Cerebellar nuclear complex (tissue), 1 donor: ENCODE data around the gene ABCA12.

ENCODE experiments used
- DNase-seq, 2 experiments: peaks; one replicate each; lab custom pipeline; 2025; lab: John Stamatoyannopoulos, UW

Gene ABCA12

DNA sequence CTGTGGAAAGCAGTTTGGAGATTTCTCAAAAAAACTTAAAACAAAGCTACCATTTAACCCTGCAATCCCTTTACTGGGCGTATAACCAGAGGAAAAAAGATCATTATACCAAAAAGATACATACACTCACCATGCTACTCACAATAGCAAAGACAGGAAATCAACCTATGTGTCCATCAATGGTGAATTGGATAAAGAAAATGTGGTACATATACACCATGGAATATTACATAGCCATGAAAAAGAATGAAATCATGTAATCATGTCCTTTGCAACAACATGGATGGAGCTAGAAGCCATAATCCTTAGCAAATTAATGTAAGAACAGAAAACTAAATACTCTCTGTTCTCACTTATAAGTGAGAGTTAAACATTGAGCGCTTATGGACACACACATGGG lies 18.6 kb downstream of the ABCA12 start:
- no peak for DNase-seq

DNA sequence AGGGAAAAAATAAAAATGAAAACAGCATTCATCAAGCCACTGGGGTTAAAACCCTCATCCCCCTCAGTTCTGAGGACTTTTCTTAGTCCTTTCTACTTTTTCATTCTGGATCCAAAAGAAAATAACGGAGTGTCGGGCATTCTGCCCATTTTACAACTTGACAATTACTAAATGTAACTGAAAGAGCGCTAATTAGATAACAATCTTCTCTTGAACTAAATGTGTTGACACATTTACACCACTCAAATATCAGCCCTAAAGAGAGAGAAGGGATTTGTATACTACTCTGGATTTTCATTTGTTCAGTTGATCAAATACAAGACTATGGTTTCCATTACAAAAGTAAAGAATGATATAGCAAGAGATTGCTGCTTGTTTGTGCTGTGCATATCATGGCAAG lies 27.5 kb downstream of the ABCA12 start:
- DNase-seq, result no peak

DNA sequence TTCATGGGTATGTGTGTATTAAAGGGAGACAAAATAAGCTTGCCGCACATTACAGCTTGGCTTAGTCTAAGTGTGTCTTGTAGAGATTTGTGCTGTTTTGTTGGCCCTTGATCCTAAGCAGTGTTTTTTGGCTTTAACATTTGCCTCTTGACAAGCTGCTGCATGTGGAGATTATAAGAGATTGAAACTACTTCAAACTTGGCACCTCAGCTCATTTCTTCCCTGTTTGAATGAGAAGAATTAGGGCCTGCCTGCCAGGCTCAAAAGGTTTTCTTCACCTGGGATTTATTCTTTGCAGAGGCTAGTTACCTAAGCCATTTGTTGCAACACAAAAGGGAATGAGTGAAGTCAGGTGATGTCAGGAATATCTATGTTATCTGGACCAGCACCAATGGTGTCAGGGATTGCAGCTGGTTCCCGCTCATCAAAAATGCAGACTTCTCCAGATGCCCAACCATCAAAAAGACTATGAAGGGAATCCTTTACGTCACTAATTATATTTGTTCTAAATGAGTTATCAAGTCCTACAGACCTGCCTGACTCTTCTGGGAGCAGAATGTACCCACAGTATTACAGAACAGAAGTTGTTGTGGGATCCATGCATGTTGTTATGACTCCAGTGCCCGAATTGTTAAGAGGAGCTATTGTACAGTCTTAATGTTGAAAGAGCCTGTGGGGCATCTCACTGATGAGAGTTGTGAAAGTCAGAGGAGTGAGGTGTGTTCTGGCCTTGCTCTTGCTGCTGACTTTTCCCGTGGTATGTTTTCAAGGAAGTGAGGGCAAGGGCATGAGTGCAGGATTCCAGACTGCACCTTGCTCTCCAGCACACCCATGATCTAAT lies 31.0 kb downstream of the ABCA12 start:
- DNase-seq, result no peak

DNA sequence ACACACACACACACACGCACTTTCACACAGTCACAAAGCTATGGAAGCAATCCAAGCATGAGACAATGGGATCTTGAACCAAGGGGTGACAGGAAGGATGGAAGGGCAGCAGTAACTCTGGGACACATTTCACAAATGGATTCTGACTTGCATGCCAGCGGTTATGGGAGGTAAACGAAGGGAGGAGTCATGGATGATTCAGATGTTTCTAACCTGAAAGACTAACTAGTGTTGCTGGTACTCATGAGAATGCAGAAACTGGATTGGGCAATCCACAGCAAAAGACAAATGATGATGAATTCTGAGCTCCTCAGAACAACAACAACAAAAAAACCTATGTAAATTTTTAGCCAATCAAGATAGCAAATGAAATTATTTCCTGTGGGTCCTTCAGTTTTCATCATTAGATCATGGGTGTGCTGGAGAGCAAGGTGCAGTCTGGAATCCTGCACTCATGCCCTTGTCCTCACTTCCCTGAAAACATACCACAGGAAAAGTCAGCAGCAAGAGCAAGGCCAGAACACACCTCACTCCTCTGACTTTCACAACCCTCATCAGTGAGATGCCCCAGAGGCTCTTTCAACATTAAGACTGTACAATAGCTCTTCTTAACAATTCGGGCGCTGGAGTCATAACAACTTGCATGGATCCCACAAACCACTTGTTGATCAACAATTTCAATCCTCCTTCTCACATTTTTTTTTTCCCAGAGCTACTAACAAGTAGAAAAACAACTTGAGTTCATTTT lies 32.6 kb downstream of the ABCA12 start:
- no peak for DNase-seq

DNA sequence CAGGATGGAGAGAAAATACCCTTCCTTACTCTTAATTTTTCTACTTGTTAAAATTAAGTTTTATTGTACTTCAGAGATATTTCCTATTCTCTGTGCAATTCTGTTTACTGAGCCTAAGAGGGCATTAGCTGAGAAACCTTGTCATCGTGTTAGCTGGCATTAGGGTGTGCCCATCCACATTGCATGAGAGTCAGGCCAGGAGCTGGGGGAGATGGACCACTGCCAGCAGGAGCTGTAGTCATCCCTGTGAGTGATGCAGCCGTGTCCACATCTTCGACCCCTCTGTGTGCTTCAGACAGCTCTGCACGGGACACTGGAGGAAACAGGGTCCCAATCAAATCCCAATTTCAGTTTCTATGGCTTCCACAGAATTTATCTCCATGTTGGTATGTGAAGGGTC lies 34.2 kb downstream of the ABCA12 start:
- DNase-seq, result no peak

DNA sequence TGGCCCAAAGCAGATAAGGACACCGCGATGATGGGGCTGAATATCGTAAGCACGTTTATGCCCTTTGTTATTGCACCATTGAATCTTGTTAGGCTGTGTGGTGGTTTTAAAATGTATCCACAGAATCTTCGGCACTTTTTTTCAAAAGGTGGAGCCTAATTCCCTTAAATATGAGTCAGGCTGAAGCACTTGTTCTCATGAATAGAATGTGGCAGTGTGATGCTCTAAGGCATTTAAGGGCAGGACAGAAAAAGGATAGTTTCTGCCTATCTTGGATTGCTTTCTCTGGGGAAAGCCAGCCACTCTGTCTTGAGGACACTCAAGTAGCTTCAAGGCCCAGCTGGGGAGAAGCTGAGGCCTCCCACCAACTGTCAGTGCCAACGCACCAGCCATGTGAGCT lies 39.6 kb downstream of the ABCA12 start:
- no peak for DNase-seq

DNA sequence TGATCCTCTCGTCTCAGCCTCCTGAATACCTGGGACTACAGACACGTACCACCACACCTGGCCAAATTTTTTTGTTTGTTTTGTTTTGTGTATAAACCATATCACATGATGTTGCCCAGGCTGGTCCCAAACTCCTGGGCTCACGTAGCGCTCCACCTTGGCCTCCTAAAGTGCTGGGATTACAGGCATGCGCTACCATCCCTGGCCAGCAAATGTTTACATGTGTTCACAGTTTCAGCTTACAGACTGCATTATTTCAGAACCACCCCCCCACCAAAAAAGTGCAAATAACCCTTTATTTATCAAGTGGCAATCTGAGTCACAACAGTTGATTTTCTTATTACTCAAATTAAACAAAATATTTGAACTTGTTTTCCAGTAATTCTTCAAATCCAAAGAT lies 54.3 kb downstream of the ABCA12 start:
- no peak for DNase-seq

DNA sequence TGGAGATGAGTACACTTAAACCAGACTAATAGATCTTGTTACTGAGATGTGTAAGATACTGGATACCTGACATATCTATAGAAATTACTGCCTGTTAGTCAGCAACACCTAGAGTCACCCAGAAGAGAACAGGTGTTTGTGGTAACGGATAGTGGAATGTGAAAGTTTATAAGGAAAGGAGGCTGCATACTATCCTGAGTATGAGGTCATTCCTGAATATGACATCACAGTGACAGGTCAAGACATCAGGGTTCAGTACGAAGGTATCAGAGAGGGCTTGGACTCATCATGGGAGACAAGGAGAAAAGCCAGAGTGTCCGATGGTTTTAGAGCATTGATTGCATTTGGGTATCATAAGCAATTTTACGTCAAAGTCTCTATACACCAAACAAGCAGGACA lies 55.3 kb downstream of the ABCA12 start:
- DNase-seq, result no peak

DNA sequence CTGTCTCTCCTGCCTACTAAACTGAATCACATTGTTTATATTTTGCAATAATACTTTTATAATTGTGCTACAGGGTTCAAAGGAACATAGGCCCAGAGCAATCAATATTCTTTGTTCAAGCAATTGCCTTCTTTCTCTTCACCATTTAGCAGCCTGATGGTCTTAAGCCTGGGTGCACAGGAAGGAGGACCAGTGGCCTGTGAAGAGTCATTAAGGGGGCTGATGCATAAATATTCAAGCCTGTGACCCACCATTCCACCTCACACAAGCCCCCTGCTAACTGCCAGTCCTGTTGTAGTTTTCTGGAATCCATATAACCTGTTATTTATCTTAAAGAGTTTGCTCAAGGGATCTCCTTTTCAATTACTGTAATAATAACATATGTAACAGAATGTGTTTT lies 56.0 kb downstream of the ABCA12 start:
- no peak for DNase-seq

DNA sequence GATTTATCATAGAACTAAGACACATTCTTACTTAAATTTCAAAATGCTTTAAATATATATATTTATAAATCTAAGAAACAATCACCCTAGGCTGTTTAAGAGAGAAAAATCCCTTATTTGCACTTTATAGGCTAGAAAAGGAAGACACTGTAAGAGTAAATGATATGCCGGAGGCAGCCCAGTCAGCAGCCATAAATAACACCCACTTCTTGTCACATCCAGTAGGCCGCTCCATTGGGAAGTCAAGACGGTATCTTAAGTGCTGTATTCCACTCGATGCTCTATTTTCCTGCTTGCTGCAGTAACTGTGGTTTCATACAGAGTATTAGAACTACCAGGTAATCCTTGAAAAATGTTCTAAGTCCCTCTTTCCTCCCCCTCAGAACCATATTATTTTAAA lies 57.9 kb downstream of the ABCA12 start:
- no peak for DNase-seq

DNA sequence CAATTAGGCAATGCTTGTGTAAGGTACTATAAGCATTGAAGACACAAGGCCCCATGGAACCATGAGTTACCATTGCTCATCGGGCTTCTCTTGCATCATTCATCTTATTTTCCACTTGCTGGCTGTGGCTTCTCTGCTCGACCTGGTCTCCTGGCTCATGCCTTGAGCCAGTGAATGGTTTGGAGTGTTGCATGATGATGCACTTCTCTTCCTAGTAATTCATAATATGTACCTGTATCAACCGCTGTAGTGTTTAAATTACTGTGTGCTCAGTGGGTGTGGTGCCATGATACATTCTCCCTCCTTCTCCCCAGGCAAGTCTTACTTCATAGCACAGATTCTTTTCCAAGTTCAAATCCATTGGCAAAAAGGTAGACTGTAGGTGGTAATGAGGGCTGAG lies 66.8 kb downstream of the ABCA12 start:
- DNase-seq, result no peak

DNA sequence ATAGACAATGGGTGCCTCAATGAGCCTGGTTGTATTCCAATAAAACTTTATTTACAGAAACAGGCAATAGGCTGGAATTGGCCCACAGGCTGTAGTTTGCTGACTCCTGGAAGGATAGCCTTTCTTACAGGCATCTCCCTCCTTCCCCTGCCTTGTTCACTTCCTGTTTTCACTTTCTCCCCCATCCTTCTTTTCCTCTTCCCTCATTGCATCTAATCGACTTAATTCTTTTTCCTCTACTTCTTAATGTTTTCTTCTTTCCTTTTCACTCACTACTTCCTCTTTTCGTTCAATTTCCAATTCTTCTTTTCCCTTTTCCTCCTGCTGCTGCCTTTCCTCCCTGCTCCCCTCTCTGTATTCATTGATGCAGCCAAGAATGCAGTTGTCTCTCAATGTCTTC lies 70.0 kb downstream of the ABCA12 start:
- DNase-seq, result no peak

DNA sequence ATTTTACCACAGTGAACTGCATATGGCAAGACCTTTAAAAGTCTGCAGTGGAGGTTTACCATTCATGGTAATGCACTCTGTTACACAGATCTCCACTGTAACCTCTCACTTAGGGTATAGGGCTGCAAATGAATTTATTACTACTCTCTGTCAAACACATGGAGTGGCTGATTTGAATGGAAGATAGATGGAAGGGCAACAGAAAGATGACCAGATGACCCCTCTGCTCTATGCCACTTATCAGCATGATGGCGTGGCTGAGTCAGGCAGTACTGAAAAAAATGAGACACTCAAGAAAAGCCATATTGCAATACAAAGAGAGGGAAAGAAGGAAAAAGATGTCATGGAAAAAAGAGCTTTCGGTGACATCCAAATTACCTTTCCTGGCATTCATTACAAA lies 72.3 kb downstream of the ABCA12 start:
- DNase-seq, result no peak

DNA sequence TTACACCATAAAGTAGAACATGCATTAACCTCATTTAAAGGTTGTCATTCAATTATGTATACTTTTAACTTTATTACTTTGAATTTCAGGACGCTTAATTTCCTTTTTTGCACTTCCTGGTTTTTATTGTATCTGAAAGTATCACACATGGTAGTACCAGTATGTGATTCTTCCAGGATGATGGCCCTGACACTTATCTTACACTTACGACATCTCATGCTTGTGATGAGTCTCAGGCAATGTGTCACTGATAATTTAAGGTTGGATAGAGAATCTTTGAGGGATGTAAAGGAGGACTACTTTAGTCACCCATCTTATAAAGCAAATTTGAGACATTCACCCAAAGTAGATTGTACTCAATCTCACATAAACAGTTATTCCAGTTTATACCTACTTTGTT lies 74.9 kb downstream of the ABCA12 start:
- DNase-seq, result no peak

DNA sequence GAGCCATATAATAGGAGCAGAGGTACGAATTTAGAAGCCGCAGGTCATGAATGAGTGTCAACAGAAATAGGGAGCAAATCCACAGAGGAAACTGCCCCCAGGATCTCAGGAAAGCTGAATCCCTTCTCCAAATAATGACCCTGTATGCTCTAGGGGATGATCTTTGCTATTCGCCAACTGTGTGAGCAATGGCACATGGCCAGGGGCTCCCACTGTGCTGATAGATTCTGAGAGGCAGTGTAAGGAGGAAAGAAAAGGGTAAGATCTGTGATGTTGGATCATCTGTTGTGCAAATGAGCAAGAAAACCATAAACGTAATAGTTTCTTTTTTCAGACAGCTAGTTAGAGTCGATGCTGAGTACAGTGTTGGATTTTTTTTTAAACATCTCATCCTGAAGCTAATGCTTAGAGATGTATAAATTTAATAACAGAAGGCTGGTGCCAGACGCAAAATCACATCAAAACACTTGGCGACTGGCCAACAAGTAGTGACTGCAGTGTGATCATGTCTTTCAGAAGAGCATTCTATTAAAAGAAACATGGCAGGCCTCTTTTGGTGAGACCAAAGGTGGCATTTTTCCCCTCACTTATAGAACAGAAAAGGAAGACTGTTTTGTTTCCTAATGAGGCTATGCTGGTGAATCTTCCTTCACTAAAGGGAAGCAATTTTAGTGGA lies 77.4 kb downstream of the ABCA12 start:
- DNase-seq, result no peak

DNA sequence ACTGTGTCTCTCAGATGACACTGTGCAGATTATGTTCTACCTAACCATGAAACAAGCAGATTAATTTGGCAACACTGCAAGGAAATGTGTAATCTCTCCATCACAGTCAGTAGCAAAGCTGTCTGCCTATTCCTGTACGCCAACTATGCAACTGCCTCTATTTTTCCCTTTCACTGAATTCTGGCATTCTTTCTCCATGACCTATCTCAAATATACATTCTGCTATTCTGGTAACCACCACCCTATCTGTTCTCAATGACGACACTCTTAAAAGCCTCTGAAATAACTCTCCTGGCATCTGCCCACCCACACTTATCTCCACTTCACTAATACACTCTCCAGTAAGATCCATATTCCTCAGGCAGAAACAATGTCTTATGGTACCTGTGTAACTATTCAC lies 78.7 kb downstream of the ABCA12 start:
- DNase-seq, result no peak

DNA sequence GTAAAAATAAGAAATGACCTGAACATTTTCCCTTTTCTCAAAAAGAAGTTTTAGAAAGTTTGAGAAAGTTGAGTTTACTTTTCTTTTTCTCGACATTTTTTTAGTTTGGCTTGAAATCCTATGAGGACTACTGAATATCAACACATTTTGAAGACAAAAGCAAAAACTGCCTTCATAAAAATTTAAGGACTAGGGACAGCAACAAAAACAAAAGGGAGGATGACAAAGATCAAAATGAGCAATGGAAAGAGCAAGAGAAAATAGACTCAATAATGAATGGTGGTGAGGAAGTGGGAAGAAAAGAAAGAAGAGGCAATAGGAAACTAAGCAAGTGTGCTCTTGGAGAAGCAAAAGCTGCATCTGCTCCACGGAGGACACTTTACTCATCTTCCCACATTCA lies 82.5 kb downstream of the ABCA12 start:
- no peak for DNase-seq

DNA sequence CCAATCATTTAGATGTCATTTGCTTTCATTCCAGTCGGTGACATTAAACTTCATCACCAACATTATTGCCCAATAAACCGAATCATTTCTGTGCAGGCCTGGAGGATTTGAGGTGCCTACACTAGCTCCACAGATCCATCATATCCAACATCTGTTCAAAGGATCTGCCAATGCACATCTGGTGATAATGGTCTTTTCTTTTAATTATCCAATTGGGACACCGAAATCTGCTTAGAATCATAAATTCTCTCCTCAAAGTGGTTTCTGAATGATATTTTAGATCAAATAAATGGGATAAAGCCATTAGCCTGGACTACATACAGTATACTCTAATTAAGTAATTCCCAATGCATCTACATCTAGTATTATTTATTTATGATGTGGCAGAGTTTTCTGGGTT lies 85.6 kb downstream of the ABCA12 start:
- no peak for DNase-seq

DNA sequence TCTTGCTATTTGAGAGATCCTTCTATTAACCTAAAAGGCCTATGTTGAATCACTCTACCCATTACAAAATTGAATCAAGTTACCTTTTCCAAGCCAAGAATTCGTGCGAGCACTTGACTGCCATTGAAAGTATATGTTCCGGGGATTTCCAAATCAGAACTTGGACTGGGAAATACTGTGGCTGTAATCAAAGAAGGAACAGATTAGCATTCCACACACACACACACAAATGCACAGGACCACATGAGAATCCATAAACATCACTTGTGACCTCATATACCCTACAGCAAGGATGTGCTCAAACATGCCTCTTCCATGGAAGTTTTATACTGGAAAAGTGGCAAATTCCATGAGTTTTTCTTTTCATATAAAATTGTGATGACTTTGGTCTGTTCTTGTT lies 86.0 kb downstream of the ABCA12 start:
- no peak for DNase-seq

DNA sequence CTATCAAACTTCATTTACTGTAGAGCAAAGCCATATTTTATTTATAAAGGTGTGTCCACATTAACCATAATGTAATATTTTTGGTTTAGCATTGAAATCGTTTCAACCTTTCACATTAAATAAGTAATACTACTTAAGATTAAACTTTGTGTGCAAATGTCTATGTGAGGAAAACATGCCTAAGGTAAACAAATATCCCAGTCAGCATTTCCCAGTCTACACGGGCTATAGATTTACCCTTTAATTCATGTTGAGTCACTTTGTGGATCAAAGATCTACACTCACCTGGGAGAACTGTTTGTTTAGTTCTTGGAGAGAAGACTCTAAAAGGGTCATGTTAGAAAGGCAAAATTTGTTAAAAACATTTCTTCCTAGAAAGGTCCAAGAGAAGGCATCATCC lies 89.1 kb downstream of the ABCA12 start:
- DNase-seq, result no peak

DNA sequence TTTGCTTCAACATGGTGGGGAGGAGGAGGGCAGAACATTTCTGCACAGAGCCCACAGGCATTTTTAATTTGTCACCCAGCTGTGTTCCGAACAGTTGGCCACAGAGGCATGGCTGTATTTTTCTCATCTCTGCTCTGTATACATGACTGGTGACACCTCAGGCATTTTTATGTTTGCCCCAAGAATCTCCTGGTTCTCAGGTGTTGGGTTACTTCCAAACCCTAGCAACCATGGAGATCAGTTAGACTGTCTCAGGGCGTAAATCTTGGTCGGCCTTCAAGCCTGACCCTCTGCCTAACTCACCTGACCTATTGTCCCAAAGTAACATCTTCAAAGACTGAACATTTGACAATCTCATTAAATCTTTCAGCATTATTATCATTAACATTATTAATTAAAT lies 100.0 kb downstream of the ABCA12 start:
- no peak for DNase-seq

DNA sequence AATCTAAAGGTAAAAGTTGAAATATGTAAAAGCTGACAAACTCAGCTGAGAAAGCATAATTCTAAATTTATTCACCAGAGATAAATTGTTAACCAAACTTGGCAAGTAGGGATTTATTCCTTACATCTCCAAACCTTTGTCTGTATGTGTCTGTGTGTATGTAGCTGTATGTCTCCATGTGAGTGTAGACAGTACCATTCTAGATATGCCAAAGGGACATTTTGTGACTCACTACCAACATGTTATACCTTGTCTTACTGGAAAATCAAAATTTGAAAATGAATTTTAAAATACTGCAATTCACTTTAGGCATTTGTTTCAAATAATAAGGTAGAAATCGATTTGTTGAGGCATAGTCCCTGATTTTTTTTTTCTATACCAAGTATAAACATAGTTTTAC lies 102.1 kb downstream of the ABCA12 start:
- no peak for DNase-seq

DNA sequence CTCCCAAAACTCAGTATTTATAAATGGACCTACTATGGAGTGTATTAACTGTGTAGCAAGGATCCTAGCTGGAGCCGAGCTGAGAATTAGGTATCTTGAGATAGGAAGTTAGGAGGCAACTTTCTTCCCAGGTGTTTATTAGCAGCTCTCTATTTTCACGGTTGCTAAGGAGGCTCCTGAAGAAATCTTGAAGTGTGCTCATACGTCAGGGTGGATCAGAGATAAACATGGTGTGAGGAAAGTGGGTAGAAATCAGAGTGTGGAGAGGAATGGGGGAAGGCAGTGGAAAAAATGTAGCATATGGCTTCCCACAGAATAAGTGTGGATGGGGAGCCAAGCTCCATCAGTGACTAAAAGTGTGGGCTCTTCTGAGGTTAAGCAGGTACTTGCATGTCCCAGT lies 104.3 kb downstream of the ABCA12 start:
- DNase-seq, result no peak
